ENCODE measurements around the gene HNRNPF. TPM values are rescaled to one million over a fixed set of nuclear protein-coding genes. Genes with fewer than 3 reads are reported as not detected.
"Not testable (repeated sequence)": the region's sequence is repeated elsewhere in the genome, so short reads cannot be mapped to it uniquely, and the experiment has no call there.

The HNRNPF gene
- polyA plus RNA-seq, 4 donors, result 151 to 224 (median 221) TPM

- not testable (repeated sequence) for DNase-seq (ENCODE audit: low read depth in 4 of 4, low spot score in 3 of 4)
These were observed 13.0 kb upstream of the HNRNPF start for GRCh38 chr10:43421944-43422343.

DNA sequence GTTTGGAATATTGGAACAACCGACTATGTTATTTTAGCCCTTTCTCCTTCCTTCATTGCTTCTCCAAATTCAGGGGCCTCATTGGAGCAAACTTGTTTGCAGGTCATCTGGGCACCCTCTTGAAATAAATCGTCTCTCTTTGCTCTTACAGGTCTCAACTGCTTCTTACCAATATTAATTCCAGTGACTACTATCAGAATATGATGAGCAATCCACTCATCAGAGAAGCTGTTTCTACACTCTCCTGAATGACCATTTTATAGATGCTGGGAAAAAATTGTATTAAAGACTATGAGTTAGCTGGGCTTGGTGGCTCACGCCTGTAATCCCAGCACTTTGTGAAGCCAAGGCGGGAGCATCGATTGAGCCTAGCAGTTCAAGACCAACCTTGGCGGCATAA lies 12.5 kb upstream of the HNRNPF start:
- DNase-seq (ENCODE audit: low read depth in 4 of 4, low spot score in 3 of 4), result no peak

DNA sequence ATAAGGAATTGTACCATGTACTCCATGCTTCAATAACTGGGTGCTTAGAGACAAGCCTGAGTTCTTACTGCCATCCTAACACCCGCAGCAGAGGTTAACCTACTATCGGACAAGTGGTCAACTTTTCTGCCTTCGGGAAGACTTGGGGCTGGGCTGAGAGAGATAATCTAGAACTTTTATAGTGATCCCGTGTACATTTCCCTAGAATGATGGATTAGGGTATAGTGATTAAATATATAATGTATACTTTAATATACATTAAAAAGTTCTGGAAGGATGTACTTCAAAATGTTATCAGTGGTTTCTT lies 12.2 kb upstream of the HNRNPF start:
- no peak for DNase-seq (ENCODE audit: low read depth in 4 of 4, low spot score in 3 of 4)

DNA sequence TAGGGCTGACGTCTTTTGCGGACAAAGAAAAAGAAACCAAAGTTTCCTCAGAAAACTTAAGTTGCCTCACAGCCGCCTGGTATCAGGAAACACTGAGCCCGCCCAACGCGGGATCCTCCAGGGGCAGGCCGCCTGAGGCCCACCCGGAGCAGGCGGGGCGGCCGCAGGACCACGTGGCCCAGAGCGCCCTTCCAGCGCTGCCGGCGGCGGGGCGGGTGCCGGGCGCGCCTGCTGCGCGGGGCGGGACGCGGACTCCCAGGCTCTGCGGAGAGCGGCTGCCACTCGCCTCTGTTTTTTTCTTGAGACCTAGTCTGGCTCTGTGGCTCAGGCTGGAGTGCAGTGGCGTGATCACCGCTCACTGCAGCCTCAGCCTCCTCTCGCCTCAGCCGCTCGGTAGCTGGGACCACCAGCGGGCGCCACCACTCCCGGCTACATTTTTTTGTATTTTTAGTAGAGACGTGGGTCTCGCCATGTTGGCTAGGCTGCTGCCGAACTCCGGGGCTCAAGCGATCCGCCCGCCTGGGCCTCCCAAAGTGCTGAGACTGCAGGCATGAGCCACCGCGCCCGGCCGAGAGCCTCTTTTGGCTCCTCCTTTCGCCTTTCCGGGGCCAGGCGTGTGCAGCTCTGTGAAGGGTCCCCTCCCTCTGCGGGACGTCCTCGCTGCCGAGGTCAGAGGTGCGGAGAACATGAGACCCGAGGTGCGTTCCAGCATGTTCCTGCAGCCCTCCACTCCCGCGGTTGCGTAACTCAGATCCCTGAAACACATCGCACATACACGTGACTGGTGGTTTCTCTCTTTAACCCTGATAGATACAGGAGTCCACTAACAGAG lies 11.6 kb upstream of the HNRNPF start:
- DNase-seq (ENCODE audit: low read depth in 4 of 4, low spot score in 3 of 4), result peak; percentile 54 to 66 (median 64)

- no peak for DNase-seq (ENCODE audit: low read depth in 4 of 4, low spot score in 3 of 4)
These were observed 11.0 kb upstream of the HNRNPF start for GRCh38 chr10:43419997-43420368.

DNA sequence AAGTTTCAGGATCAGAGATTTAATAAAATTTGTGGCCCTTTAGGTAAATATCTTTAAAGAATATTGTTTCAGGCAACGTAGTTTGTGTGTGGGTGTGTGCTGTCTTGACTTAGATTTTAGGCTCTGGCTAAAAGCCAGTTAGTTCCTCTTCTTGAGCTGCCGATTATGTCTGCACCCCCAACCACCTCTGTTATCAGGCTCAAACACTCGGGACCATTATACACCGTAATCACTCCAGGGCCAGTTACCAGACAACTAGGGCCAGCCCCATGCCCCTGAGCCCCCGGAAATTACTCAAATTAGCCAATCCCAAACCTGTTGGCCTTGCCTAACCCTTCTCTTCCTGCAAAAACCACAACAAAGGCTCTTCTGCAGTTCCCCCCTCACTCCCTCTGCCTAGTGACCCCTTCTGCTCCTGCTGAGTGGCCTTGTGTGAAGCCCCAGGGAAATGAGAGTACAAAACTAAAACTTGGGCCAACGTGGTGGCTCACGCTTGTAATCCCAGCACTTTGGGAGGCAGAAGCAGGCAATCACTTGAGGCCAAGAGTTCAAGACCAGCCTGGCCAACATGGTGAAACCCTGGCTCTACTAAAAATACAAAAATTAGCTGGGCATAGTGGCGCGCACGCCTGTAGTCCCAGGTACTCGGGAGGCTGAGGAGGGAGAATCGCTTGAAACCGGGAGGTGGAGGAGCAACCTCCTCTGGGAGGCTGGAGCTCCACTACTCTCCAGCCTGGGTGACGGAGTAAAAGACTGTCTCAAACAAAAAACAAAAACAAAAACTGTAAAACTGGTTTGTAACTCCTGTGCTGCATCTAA lies 9.2 kb upstream of the HNRNPF start:
- DNase-seq (ENCODE audit: low read depth in 4 of 4, low spot score in 3 of 4), result no peak

DNA sequence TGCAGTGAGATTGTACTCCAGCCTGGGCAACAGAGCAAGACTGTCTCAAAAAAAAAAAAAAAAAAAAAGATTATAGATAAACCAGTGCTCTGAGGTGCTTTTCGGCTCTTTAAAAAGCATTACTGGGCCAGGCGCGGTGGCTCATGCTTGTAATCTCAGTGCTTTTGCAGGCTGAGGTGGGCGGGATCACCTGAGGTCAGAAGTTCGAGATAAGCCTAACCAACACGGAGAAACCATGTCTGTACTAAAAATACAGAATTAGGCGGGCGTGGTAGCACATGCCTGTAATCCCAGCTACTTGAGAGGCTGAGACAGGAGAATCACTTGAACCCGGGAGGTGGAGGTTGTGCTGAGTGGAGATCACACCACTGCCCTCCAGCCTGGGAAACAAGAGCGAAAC lies 6.6 kb upstream of the HNRNPF start:
- DNase-seq (ENCODE audit: low read depth in 4 of 4, low spot score in 3 of 4), result no peak

GRCh38 chr10:43411536-43411935 lies 2.5 kb upstream of the HNRNPF start:
- DNase-seq (ENCODE audit: low read depth in 4 of 4, low spot score in 3 of 4), result no peak

- no peak for DNase-seq (ENCODE audit: low read depth in 4 of 4, low spot score in 3 of 4)
These were observed 1.4 kb upstream of the HNRNPF start for GRCh38 chr10:43410345-43410744.

- DNase-seq (ENCODE audit: low read depth in 4 of 4, low spot score in 3 of 4), result no peak
These were observed 561 bp upstream of the HNRNPF start for GRCh38 chr10:43409385-43410109.

DNA sequence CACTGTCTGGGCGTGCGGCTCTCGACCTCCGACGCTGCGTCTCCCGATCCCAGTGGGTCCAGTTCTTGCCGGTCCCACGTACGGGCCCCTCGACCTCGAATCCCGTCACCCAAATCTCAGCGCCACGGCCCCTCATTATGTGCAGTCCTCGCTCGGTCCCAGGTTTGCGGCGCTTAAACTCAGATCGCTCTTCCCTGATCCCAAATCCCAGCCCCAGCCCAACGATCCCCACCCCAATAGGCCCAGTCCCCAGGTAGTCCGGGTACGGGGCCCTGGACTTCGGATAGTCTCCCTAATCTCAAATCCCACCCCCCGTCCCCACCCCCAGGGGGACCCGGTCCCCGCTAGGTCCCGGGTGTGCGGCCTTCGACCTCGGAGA lies 666 bp downstream of the HNRNPF start:
- DNase-seq (ENCODE audit: low read depth in 4 of 4, low spot score in 3 of 4), result no peak

DNA sequence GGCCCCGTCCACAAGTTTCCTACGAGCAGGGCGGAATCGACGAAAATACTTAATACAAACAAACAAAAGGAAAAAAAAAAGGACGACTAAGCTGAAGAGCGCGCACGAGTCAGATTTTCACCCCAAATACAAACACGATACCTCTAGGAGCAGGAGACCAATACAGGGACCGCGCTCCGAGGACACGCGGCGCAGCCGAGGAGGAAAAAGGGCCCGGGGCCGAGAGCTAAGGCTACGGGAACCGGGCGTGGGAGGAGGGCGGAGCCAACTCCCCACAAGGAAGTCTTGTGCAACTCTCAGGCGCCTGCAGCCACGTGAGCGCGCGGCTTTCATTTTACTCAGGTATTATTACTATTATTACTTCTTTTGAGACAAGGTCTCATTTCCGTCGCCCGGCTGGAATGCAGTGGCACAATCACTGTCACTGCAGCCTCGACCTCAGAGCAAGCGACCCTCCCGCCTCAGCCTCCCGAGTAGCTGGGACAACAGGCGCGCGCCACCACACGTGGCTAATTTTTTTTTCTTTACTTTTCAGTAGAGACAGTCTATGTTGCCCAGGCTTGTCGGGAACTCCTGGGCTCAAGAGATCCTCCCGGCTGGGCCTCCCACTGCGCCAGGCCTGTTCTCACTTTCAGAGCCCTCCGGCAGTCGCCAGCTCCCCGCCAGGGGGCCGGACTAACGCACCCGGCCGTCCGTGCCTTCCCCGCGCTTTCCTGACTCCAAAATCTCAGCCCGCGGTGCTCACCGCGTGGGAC lies 1.2 kb downstream of the HNRNPF start:
- peak; percentile 70 to 81 (median 74) for DNase-seq (ENCODE audit: low read depth in 4 of 4, low spot score in 3 of 4)

DNA sequence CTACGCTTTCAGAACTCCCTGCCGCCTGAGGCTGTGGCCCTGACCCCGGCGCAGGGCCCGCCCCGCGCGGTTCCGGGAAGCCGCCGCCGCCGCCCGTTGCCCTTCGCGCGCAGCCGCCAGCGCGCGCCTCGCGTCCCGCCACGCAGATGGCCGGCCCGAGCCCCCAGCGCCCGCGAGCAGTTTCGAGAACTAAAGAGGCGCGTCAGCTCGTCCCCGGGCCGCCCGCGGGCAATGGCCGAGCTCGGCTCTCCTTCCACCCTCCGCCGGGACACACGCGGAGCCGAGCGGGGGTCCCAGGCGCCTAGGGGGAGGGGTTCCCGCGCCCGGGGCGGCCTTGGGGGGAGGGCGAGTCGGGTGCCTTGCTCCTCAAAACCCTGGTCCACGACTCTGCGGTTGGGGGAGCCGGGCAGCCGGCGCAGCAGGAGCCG lies 1.8 kb downstream of the HNRNPF start:
- DNase-seq (ENCODE audit: low read depth in 4 of 4, low spot score in 3 of 4), result no peak

GRCh38 chr10:43404704-43405084 lies 4.3 kb downstream of the HNRNPF start:
- no peak for DNase-seq (ENCODE audit: low read depth in 4 of 4, low spot score in 3 of 4)

- DNase-seq (ENCODE audit: low read depth in 4 of 4, low spot score in 3 of 4), result no peak
These were observed 4.9 kb downstream of the HNRNPF start for GRCh38 chr10:43403911-43404703.

DNA sequence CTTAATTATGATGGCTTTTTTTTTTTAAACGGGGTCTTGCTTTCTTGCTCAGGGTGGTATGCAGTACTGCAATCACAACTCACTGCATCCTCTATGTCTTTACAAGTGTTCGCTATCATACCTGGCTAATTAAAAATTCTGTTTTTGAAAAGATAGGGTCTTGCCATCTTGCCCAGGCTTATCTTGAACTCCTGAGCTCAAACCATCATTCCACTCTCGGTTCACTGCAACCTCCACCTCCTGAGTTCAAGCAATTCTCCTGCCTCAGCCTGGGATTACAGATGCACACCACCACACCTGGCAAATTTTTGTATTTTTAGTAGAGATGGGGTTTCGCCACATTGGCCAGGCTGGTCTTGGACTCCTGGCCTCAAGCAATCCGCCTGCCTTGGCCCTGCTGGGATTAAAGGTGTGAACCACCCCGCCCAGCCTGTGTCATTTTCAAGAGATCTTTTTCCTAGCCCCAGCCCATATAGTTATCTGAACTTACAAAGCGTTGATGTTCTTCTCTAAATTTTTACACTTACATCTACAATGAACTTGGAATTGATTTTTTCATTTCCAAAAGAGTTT lies 6.0 kb downstream of the HNRNPF start:
- DNase-seq (ENCODE audit: low read depth in 4 of 4, low spot score in 3 of 4), result no peak

DNA sequence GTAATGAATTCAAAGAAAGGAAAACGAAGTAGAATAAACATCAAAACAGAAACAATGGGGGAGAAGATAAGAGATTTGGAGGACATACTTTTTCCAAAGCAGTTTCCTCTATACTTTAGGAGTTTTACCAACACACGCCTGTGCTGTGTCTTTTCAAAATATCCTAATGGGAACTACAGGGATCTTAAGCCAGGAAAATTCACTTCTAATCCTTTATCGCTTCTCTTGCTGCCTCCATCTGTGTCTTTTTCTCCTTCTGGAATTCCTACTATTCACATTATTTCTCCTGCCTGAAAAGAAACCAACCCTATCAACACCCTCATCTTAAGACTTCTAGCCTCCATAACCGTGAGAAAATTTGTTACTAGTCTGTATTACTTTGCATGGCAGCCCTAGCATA lies 6.8 kb downstream of the HNRNPF start:
- DNase-seq (ENCODE audit: low read depth in 4 of 4, low spot score in 3 of 4), result no peak

- no peak for DNase-seq (ENCODE audit: low read depth in 4 of 4, low spot score in 3 of 4)
These were observed 7.4 kb downstream of the HNRNPF start for GRCh38 chr10:43401627-43402026.
